ENCODE results near the gene PGBD4. TPM values are rescaled to one million over a fixed set of nuclear protein-coding genes. Genes with fewer than 3 reads are reported as not detected.

The PGBD4 gene
- total RNA-seq, 6 experiments from 2014 or later: 1.6 to 2.6 (median 1.9) TPM

GRCh38 chr15:34147371-34148140, 45.7 kb downstream of the PGBD4 start:
- peaks cover 6% of the 10 kb centered on the region; the same call in 1 of the 2 replicates for H3K4me1 Mint-ChIP-seq (ENCODE audit: low read depth)
- peak overlapping the region; percentile 36; the same call in 1 of the 2 replicates for H3K27ac Mint-ChIP-seq
- H3K9me3 Mint-ChIP-seq: no peaks in the 10 kb centered on the region
- H3K27me3 Mint-ChIP-seq (ENCODE audit: insufficient read depth): no peaks in the 10 kb centered on the region; the same call in 1 of the 2 replicates
- no peak overlapping the region for H3K4me3 Mint-ChIP-seq
- no peak for TF ChIP-seq CTCF (IDR thresholded peaks at IDR 0.05)
- no peak for DNase-seq
- peaks cover 39% of the 10 kb centered on the region for H3K36me3 Mint-ChIP-seq (ENCODE audit: low read depth)

- TF ChIP-seq CTCF (IDR thresholded peaks at IDR 0.05): no peak
- H3K36me3 Mint-ChIP-seq (ENCODE audit: low read depth): peaks cover 81% of the 10 kb centered on the region
- DNase-seq: peak; percentile 21
- H3K27me3 Mint-ChIP-seq (ENCODE audit: insufficient read depth): no peaks in the 10 kb centered on the region; the same call in 1 of the 2 replicates
- H3K9me3 Mint-ChIP-seq: peaks cover 35% of the 10 kb centered on the region
- peaks cover 8% of the 10 kb centered on the region for H3K4me1 Mint-ChIP-seq (ENCODE audit: low read depth)
- H3K27ac Mint-ChIP-seq: peak overlapping the region; percentile 60; the same call in 1 of the 2 replicates
- H3K4me3 Mint-ChIP-seq: no peak overlapping the region
Observed at GRCh38 chr15:34154725-34155204, 52.9 kb downstream of the PGBD4 start.

- no peak overlapping the region for H3K4me3 Mint-ChIP-seq
- H3K9me3 Mint-ChIP-seq: peaks cover 46% of the 10 kb centered on the region
- no peak for DNase-seq
- no peak overlapping the region for H3K27ac Mint-ChIP-seq
- TF ChIP-seq CTCF (IDR thresholded peaks at IDR 0.05): no peak
- peaks cover 83% of the 10 kb centered on the region for H3K36me3 Mint-ChIP-seq (ENCODE audit: low read depth)
- H3K4me1 Mint-ChIP-seq (ENCODE audit: low read depth): peaks cover 8% of the 10 kb centered on the region
- no peaks in the 10 kb centered on the region; the same call in 1 of the 2 replicates for H3K27me3 Mint-ChIP-seq (ENCODE audit: insufficient read depth)
Observed at GRCh38 chr15:34155859-34156258, 54.0 kb downstream of the PGBD4 start.

Other genes with a start within 250 kb of the PGBD4 start
- gene CHRM5, start 133.6 kb upstream of the PGBD4 start, total RNA-seq (2021; fragmentation: NEBNext Ultra II Directional; extraction: Animal tissue kit (Norgen Biotek cat#: 25700)): under 1 TPM in 1 of 6 experiments, not detected in 5; 0.10 TPM
- 10 to 100 TPM; 24.9 to 33.6 (median 27.1) TPM for gene AVEN, start 62.9 kb upstream of the PGBD4 start, total RNA-seq (2021; fragmentation: NEBNext Ultra II Directional; extraction: Animal tissue kit (Norgen Biotek cat#: 25700))
- gene EMC7, start 221 bp upstream of the PGBD4 start, total RNA-seq (2021; fragmentation: NEBNext Ultra II Directional; extraction: Animal tissue kit (Norgen Biotek cat#: 25700)): 100 to 1,000 TPM; 159 to 204 (median 171) TPM
- 10 to 100 TPM; 27.2 to 37.1 (median 29.7) TPM for gene KATNBL1, start 108.0 kb downstream of the PGBD4 start, total RNA-seq (2021; fragmentation: NEBNext Ultra II Directional; extraction: Animal tissue kit (Norgen Biotek cat#: 25700))
- 100 to 1,000 TPM; 129 to 152 (median 145) TPM for gene EMC4, start 122.9 kb downstream of the PGBD4 start, total RNA-seq (2021; fragmentation: NEBNext Ultra II Directional; extraction: Animal tissue kit (Norgen Biotek cat#: 25700))
- 10 to 100 TPM in 1 of 6 experiments, 1 to 10 TPM in 5; 6.5 to 10.7 (median 8.3) TPM for gene SLC12A6, start 235.7 kb downstream of the PGBD4 start, total RNA-seq (2021; fragmentation: NEBNext Ultra II Directional; extraction: Animal tissue kit (Norgen Biotek cat#: 25700))
- gene NOP10, start 241.1 kb downstream of the PGBD4 start, total RNA-seq (2021; fragmentation: NEBNext Ultra II Directional; extraction: Animal tissue kit (Norgen Biotek cat#: 25700)): 100 to 1,000 TPM; 183 to 226 (median 200) TPM
- not detected for gene NUTM1, start 241.2 kb downstream of the PGBD4 start, total RNA-seq (2021; fragmentation: NEBNext Ultra II Directional; extraction: Animal tissue kit (Norgen Biotek cat#: 25700))

Measured in HFFc6 (cell line).